Inferior parietal cortex (tissue), 1 donor: Measurements from ENCODE around the gene SLC6A11.

Experiments used
- DNase-seq: peaks from one replicate; pipeline ENCODE4 v3.0.0-alpha.2; 2016; ENCODE audit errors: extremely low spot score

The SLC6A11 gene

GRCh38 chr3:10977892-10978510, 162.0 kb downstream of the SLC6A11 start:
- no peak for DNase-seq

- no peak for DNase-seq
These were observed 162.9 kb downstream of the SLC6A11 start for GRCh38 chr3:10978956-10979355.

- no peak for DNase-seq
These were observed 164.3 kb downstream of the SLC6A11 start for GRCh38 chr3:10980312-10980711.

GRCh38 chr3:10981031-10981430, 165.0 kb downstream of the SLC6A11 start:
- no peak for DNase-seq

GRCh38 chr3:10981961-10982360, 165.9 kb downstream of the SLC6A11 start:
- no peak for DNase-seq

GRCh38 chr3:10982782-10983181, 166.8 kb downstream of the SLC6A11 start:
- no peak for DNase-seq

- peak; percentile 83 for DNase-seq
These were observed 167.3 kb downstream of the SLC6A11 start for GRCh38 chr3:10983219-10983916.

GRCh38 chr3:10984371-10984896, 168.4 kb downstream of the SLC6A11 start:
- DNase-seq, result no peak

GRCh38 chr3:10985181-10985580, 169.2 kb downstream of the SLC6A11 start:
- DNase-seq, result no peak

- no peak for DNase-seq
These were observed 170.6 kb downstream of the SLC6A11 start for GRCh38 chr3:10986592-10986991.

GRCh38 chr3:10988001-10988665, 172.1 kb downstream of the SLC6A11 start:
- DNase-seq, result no peak

GRCh38 chr3:10988991-10989484, 173.0 kb downstream of the SLC6A11 start:
- no peak for DNase-seq
